Kidney tubule cell (primary cell): Measurements from ENCODE around the gene TMEM114.
"Not testable (repeated sequence)": the region's sequence is repeated elsewhere in the genome, so short reads cannot be mapped to it uniquely, and the experiment has no call there.

Experiments used
- DNase-seq: peaks from one replicate; pipeline ENCODE4 v3.0.0-alpha.2; 2018; ENCODE audit warnings: low spot score

The TMEM114 gene

GRCh38 chr16:8576141-8577004 is 13.9 kb downstream of the TMEM114 start:
- no peak for DNase-seq

- DNase-seq = no peak
Observed at GRCh38 chr16:8575399-8575798, 14.9 kb downstream of the TMEM114 start.

GRCh38 chr16:8572919-8573724 is 17.2 kb downstream of the TMEM114 start:
- DNase-seq = peak; percentile 39

DNA sequence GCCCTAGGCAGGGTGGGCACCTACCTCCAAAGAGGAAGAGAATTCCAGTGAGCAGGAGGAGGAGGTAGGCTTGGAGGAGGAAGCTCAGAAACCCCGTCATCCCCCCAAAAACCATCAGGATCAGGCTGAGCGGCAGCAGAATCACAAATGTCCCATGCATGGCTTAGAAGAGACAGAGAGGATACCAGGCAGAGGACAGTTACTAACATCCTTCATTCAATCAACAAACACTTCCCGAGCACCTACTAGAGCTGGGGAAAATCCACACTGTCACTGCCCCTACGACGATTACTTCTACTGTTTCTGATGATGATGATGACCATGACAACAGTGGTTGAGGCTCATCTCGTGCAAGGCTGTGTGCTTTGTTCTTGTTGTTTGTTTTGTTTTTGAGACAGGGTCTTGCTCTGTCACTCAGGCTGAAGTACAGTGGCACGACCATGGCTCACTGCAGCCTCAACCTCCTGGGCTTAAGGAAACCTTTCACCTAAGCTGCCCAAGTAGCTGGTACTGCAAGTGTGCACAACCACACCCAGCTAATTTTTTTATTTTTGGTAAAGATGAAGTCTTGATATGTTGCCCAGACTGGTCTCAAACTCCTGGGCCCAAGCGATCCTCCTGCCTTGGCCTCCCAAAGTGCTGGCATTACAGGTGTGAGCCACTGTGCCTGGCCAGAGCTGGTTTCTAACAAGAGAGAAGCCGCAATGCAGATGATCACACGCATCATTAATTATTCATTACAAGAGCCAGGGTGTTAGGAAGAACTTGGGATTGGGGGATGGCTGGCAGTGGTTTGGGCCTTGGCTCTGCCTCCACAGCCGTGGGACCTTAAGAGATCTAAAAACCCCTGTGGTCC is 18.0 kb downstream of the TMEM114 start:
- no peak for DNase-seq

DNA sequence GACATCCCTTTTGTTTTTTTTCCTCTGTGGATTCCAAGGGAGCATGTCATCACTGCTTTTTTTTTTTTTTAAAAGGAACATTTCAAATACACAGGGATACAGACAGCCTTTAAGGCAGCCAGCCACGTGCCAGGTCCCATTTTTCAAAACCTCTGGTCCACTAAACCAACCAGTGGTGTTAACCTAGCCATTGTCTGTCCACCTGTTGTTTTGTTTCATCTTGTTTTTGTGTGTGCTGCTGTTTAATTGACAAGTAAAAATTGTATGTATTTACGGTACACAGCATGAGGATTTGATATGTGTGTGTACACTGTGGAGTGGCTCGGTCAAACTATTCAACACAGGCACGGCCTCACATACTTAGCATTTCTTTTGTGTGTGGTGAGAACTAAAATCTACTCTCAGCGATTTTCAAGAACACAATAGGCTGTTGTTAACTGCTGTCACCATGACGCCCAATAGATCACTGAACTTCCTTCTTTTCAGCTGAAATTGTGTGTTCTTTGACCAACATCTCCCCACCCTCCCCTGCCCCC is 19.2 kb downstream of the TMEM114 start:
- DNase-seq = peak; percentile 42

GRCh38 chr16:8570393-8570792 is 19.9 kb downstream of the TMEM114 start:
- DNase-seq = not testable (repeated sequence)

GRCh38 chr16:8569650-8570346 is 20.5 kb downstream of the TMEM114 start:
- DNase-seq = peak; percentile 14

GRCh38 chr16:8568231-8568617 is 22.1 kb downstream of the TMEM114 start:
- DNase-seq = no peak

DNA sequence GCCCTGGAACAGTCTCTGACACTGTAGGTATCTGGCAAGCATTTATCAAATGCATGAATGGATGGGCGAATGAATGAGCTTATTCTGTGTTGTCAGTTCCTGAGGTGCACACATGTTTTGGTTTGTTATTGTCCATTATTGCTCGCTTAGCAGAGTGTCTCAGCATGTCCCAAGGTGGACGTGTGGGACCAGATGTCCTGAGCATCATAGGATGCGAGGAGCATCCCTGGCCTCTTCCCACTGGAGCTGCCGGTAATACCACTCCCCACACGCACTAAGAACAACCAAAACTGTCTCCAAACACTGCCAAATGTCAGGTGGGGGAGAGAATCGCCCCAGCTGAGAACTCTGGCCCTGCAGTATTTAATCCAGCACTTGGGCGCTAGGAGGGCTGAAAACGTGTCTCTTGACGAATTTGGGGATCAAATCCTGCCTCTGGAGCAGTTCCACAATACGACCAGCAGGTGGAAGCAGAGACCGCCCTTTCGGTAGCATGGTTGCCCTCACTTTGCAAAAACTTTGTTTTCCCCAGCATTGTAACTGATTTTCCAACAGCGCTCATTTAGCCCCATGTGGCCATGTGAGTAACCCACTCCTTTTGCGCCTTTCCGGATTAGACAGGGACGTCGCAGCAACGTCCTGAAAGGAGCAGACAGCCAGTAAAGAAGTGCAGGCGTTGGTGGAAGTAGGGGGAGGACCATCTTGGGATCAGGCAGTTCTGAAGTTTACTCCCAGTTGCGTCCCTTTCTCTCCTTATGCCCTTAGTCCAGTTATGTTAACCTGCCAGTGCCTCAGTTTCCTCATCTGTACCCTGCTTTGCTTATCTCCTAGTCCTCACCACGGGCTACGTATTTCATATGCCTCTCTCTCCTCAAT is 22.7 kb downstream of the TMEM114 start:
- peak; percentile 89 for DNase-seq

DNA sequence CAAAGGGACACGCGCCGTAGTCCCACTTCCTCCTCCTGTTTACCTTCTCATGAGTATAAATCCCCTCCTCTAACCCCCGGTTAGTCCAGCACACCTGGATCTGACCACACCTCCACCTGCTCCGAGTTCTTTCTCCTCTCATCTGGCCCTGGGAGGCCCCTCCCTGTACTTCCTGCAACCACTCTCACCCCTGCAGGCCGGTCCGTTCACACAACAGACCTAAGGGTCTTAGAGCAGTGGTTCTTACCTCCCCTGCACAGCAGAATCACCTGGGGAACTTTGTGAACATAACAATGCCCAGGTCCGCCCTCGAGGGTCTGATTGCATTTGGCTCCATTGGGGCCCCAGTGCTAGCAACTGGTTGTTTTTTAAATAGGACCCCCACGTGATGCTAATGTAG is 24.8 kb downstream of the TMEM114 start:
- DNase-seq = no peak

DNA sequence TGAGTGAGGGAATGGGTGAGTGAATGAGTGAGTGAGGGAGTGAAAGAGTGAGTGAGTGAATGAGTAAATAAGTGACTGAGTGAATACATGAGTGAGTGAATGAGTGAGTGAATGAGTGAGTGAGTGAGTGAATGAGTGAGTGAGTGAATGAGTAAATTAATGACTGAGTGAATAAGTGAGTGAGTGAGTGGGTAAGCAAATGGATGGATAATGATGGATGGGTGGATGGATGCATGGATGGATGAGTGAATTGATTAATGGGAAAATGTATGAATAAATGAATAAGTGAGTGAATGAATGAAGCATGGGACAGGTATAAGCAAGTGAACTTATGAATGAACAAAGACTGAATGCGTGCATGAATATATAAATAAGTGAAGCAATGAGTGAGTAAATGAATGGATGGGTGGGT is 25.4 kb downstream of the TMEM114 start:
- no peak for DNase-seq

DNA sequence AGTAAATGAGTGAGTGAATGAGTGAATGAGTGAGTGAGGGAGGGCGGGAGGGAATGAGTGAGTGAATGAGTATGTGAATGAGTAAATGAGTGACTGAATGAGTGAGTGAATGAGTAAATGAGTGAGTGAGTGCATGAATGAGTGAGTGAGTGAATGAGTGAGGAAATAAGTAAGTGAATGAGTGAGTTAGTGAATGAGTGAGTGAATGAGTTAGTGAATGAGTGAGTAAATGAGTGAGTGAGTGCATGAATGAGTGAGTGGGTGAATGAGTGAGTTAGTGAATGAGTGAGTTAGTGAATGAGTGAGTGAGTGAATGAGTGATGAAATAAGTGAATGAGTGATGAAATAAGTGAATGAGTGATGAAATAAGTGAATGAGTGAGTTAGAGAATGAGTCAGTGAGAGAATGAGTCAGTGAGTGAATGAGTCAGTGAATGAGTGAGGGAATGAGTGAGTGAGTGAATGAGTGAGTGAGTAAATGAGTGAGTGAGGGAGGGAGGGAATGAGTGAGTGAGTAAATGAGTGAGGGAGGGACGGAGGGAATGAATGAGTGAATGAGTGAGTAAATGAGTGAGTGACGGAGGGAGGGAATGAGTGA is 26.3 kb downstream of the TMEM114 start:
- not testable (repeated sequence) for DNase-seq

- no peak for DNase-seq
Observed at GRCh38 chr16:8561496-8561895, 28.8 kb downstream of the TMEM114 start.

- DNase-seq = no peak
Observed at GRCh38 chr16:8555400-8555799, 34.9 kb downstream of the TMEM114 start.

DNA sequence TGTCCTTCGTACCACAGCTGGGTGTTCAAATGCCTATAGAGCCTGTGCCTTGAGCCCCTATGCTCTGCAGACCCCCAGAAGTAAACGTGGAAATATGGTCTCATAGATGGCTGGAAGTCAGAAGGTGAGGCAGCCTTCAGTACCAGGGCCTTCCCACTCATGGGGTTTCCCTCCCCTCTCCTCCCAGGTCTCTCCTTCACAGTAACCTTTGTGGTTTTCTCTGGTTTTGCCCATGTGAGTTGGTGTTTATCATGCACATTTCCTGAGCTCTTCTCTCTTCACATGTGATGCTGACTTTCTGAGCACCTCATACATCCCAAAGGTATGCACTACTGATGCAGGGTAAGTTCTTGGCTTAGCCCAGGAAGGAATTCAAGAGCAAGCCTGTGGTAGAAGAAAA is 35.4 kb downstream of the TMEM114 start:
- DNase-seq = no peak

- no peak for DNase-seq
Observed at GRCh38 chr16:8554022-8554421, 36.3 kb downstream of the TMEM114 start.

GRCh38 chr16:8552487-8553221 is 37.7 kb downstream of the TMEM114 start:
- no peak for DNase-seq

- DNase-seq = no peak
Observed at GRCh38 chr16:8551388-8552332, 38.7 kb downstream of the TMEM114 start.
